Keratinocyte (primary cell): Measurements from ENCODE around the gene CD24. TPM values are rescaled to one million over a fixed set of nuclear protein-coding genes. Genes with fewer than 3 reads are reported as not detected.

Source experiments
- DNase-seq: peaks from one replicate; pipeline ENCODE4 v3.0.0-alpha.2; 2011; ENCODE audit warnings: low read depth, missing footprints, low spot score
- FAIRE-seq: peaks from 2 replicates; lab custom pipeline; 2011; peaks lifted over from hg19 to GRCh38; lab: Jason Lieb, UNC
- H2AFZ ChIP-seq: 2 replicates; pipeline ENCODE4 v1.6.0; 2012; ENCODE audit warnings: low read length, control low read depth, inconsistent platforms; ENCODE audit not compliant: control insufficient read depth
- H3K27ac ChIP-seq: 2 replicates; pipeline ENCODE4 v1.5.1; 2011; ENCODE audit warnings: low read length; ENCODE audit not compliant: control insufficient read depth, insufficient read depth
- H3K27me3 ChIP-seq: 3 replicates; pipeline ENCODE4 v1.6.0; 2011; ENCODE audit warnings: low read length; ENCODE audit not compliant: control insufficient read depth, insufficient read depth; ENCODE audit errors: extremely low read depth
- H3K36me3 ChIP-seq, 2 experiments: 2 replicates in 1 of 2; 3 replicates in 1 of 2; pipeline ENCODE4 v1.5.1; 2011; ENCODE audit warnings: low read length in 2 of 2, mild to moderate bottlenecking in 1 of 2; ENCODE audit not compliant: control insufficient read depth in 2 of 2, insufficient read depth in 2 of 2; ENCODE audit errors: extremely low read depth in 1 of 2
- H3K4me1 ChIP-seq: 3 replicates; pipeline ENCODE4 v1.5.1; 2011; ENCODE audit warnings: low read length; ENCODE audit not compliant: control insufficient read depth, insufficient read depth; ENCODE audit errors: extremely low read depth
- H3K4me2 ChIP-seq: 3 replicates; pipeline ENCODE4 v1.6.0; 2011; ENCODE audit warnings: low read depth, low read length; ENCODE audit not compliant: control insufficient read depth, insufficient read depth; ENCODE audit errors: extremely low read depth
- H3K4me3 ChIP-seq, 3 experiments: fragments of 200-600 bp in 1 of 3; sonication (generic) in 1 of 3; 2 replicates in 2 of 3; 3 replicates in 1 of 3; pipeline ENCODE4 v1.5.1; 2011 to 2016; ENCODE audit warnings: low read length in 3 of 3, mild to moderate bottlenecking in 3 of 3, control low read depth in 2 of 3, inconsistent platforms in 1 of 3, low read depth in 1 of 3, mixed read lengths in 1 of 3, mixed run types in 1 of 3, moderate library complexity in 1 of 3; ENCODE audit not compliant: control insufficient read depth in 2 of 3, insufficient read depth in 2 of 3; ENCODE audit errors: extremely low read depth in 1 of 3
- H3K79me2 ChIP-seq: 2 replicates; pipeline ENCODE4 v1.6.0; 2012; ENCODE audit warnings: low read length; ENCODE audit not compliant: control insufficient read depth, insufficient read depth
- H3K9ac ChIP-seq: 3 replicates; pipeline ENCODE4 v1.6.0; 2011; ENCODE audit warnings: low read length; ENCODE audit not compliant: control insufficient read depth, insufficient read depth; ENCODE audit errors: extremely low read depth
- H3K9me1 ChIP-seq: 3 replicates; pipeline ENCODE4 v1.6.0; 2011; ENCODE audit warnings: low read length; ENCODE audit not compliant: control insufficient read depth, insufficient read depth; ENCODE audit errors: extremely low read depth
- H3K9me3 ChIP-seq: 2 replicates; pipeline ENCODE4 v1.5.1; 2012; ENCODE audit warnings: low read depth, low read length; ENCODE audit not compliant: control insufficient read depth
- H4K20me1 ChIP-seq: 3 replicates; pipeline ENCODE4 v1.6.0; 2011; ENCODE audit warnings: low read length; ENCODE audit not compliant: control insufficient read depth, insufficient read depth; ENCODE audit errors: extremely low read depth
- CTCF ChIP-seq, 3 experiments: IDR thresholded peaks in 1 of 3; conservative IDR thresholded peaks in 1 of 3; optimal IDR thresholded peaks in 1 of 3; 2 replicates in 2 of 3; 3 replicates in 1 of 3; pipeline versions ENCODE3 to v1.5.1; 2011; ENCODE audit warnings: low read length in 3 of 3, mild to moderate bottlenecking in 3 of 3, moderate library complexity in 2 of 3, control low read depth in 1 of 3, inconsistent platforms in 1 of 3; ENCODE audit not compliant: insufficient read depth in 2 of 3; ENCODE audit errors: extremely low read depth in 1 of 3
- EZH2 ChIP-seq: IDR thresholded peaks from one replicate; pipeline ENCODE4 v1.6.1; 2012; ENCODE audit warnings: inconsistent platforms, mild to moderate bottlenecking, low read length, moderate library complexity
- dilution Hi-C: fragments of 300-500 bp; cut with MboI; formaldehyde crosslinking; loops from one replicate; pipeline ENCODE4 v1.7.0; 2020; ENCODE audit warnings: low sequenced_read_pairs; ENCODE audit not compliant: extremely low pct_ligation_motif_present
- polyA plus RNA-seq, 5 experiments: library from polyadenylated mRNA; depleted of rRNA in 3 of 5; stranded (reverse) in 3 of 5; stranded (forward) in 1 of 5; unstranded in 1 of 5; fragments of >200 nt; gene quantifications; 1 replicate in 1 of 5; 2 replicates in 3 of 5; 3 replicates in 1 of 5; pipeline versions ENCODE4 v1.2.1 to v1.2.3, GENCODE V29; 2011 to 2012; ENCODE audit warnings: missing spikeins in 2 of 5, low read depth in 1 of 5, low replicate concordance in 1 of 5

Gene CD24
- polyA plus RNA-seq, 1 donor (not counting 4 experiments of a cell fraction or from before 2014, with no cell fraction given), result 681 TPM

- no peak overlapping the region for H3K27ac ChIP-seq
- dilution Hi-C loops, result no loop called here
- H3K4me2 ChIP-seq, result no peak overlapping the region
- H3K27me3 ChIP-seq, result no peaks in the 10 kb centered on the region
- TF ChIP-seq CTCF (optimal IDR thresholded peaks at IDR 0.05 in 1 of 3, IDR thresholded peaks at IDR 0.05 in 1 of 3, conservative IDR thresholded peaks at IDR 0.05 in 1 of 3; ENCODE audit: extremely low read depth in 1 of 3, insufficient read depth in 2 of 3, low read length in 3 of 3) (no peak), EZH2 (no peak)
- H3K36me3 ChIP-seq, result no peaks in the 10 kb centered on the region
- FAIRE-seq (no peak), DNase-seq (no peak)
- H2AFZ ChIP-seq, result no peak overlapping the region
- H3K9me3 ChIP-seq, result no peaks in the 10 kb centered on the region
- no peak overlapping the region for H3K9ac ChIP-seq
- no peaks in the 10 kb centered on the region for H3K4me1 ChIP-seq
- H3K9me1 ChIP-seq, result no peaks in the 10 kb centered on the region
- no peak overlapping the region for H3K4me3 ChIP-seq
- no peaks in the 10 kb centered on the region for H4K20me1 ChIP-seq
- no peaks in the 10 kb centered on the region for H3K79me2 ChIP-seq
Measured at GRCh38 chr6:106925948-106926347, 48.6 kb downstream of the CD24 start.

- Histone ChIP-seq H3K36me3 (no peaks in the 10 kb centered on the region), H3K4me1 (no peaks in the 10 kb centered on the region), H2AFZ (no peak overlapping the region), H3K9me1 (no peaks in the 10 kb centered on the region), H3K27ac (no peak overlapping the region), H3K79me2 (no peaks in the 10 kb centered on the region), H3K9me3 (no peaks in the 10 kb centered on the region), H4K20me1 (no peaks in the 10 kb centered on the region), H3K27me3 (no peaks in the 10 kb centered on the region), H3K4me3 (no peak overlapping the region), H3K9ac (no peak overlapping the region), H3K4me2 (no peak overlapping the region)
- dilution Hi-C loops, result no loop called here
- no peak for TF ChIP-seq EZH2
- no peak for TF ChIP-seq CTCF (optimal IDR thresholded peaks at IDR 0.05 in 1 of 3, IDR thresholded peaks at IDR 0.05 in 1 of 3, conservative IDR thresholded peaks at IDR 0.05 in 1 of 3; ENCODE audit: extremely low read depth in 1 of 3, insufficient read depth in 2 of 3, low read length in 3 of 3)
- FAIRE-seq (no peak), DNase-seq (no peak)
Measured at GRCh38 chr6:106924694-106925523, 49.6 kb downstream of the CD24 start.
